Kidney glomerular epithelial cell (primary cell): ENCODE data around the gene APOO.
"Not testable (repeated sequence)": the region's sequence is repeated elsewhere in the genome, so short reads cannot be mapped to it uniquely, and the experiment has no call there.

Experiments used
- DNase-seq: peaks from one replicate; lab custom pipeline; 2025; lab: John Stamatoyannopoulos, UW

Gene APOO

DNA sequence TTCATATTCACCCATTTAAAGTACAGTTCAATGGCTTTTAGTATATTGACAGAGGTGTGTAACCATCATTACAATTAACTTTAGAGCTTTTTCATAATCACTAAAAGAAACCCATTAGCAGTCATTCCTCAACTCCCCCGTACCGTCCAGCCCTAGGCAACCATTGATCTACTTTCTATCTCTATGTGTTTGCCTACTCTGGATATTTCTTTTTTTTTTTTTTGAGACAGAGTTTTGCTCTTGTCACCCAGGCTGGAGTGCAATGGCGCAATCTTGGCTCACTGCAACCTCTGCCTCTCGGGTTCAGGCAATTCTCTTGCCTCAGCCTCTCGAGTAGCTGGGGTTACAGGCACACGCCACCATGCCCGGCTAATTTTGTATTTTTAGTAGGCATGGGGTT, 48.5 kb downstream of the APOO start:
- not testable (repeated sequence) for DNase-seq

DNA sequence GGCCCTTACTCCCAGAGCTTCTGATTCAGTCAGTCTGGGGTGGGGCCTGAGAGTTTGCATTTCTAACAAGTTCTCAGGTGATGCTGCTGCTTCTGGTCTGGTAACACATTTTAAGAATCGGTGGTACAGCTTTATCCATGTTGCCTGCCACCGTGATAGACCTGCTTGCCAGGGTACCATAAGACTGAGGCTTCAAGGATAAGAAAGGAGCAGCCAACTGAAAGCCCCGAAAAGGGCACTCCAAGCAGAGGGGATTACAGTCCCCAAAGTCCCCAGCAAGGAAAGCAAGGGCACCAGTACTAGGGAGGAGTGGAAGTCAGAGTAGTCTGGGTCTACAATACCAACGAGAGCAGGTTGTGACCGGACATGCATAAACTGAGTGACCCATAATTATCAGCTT, 49.8 kb downstream of the APOO start:
- DNase-seq: no peak

DNA sequence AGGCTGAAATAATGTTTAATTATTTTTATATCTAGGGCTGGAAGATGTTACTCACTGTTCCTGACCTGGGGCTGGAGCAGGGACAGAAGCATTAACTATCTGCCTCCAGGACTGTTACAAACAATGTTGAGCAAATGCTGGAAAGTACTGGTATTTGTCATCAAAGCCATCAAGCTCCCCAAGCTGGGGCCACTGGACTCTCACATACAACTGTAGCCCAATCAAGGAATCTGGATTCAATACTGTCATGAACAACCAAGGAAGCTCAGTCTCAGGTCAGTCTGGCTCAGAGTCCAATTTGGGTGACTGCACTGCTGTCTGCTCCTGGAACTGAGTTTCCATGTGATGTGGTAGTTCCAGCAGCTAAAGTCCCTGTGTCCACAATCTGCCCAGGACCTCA, 50.4 kb downstream of the APOO start:
- no peak for DNase-seq

DNA sequence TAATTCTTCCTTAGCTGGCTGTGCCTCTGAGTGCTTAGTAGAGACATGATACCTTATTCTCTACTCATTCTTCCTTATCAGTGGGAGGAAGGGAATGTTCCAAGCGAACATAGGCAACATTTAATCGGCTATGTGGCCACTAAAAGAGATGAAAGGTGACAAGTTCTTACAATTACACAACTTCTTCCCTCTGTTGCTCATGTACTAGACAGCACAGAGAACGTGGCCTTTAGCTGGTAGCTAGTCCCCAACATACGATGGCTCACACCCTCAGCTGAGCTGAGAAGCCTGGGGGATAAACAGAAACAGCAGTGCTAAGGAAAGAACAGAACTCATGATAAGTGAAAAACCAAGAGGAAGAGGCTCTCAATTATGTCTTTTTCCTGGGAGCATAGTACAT, 52.2 kb downstream of the APOO start:
- DNase-seq: no peak

GRCh38 chrX:23854945-23855344, 52.8 kb downstream of the APOO start:
- no peak for DNase-seq

DNA sequence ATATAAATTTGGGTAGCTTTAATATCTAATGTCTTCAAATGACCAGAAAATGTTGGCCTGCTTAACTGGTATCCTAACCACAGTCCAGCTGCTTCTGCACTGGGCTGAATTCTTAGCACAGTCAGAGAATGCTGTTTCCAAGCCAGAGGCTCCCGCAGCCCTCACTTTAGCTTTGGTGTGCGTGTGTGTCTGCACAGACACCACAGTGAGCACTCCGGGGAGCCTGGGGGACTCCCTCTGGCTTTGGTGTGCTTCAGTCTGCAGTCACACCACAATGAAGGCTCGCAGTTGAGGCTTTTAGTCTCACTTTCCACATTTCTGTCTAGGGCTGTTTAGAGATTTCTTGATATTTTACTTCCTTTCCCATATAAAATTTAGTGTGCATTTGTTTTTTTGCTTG, 53.6 kb downstream of the APOO start:
- no peak for DNase-seq

- DNase-seq: no peak
Observed at GRCh38 chrX:23851544-23851943, 56.2 kb downstream of the APOO start.

DNA sequence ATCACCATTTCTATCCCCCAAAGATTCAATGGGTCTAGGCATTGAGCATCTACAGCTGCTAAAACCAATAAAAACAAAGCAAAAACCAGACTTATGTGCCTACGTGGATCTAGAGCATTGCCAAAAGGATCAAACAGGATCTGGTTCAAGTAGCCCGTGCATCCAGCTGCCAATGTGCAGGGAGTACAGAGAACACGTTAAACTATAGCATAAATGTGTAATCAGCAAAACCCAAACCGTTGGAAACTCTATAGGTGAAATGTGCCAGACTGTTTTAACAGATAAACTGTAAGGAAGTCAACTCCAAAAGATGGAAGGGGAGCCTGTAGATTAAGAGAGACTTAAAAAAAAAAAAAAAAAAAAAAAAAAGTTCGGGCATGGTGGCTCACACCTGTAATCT, 58.5 kb downstream of the APOO start:
- DNase-seq: no peak

DNA sequence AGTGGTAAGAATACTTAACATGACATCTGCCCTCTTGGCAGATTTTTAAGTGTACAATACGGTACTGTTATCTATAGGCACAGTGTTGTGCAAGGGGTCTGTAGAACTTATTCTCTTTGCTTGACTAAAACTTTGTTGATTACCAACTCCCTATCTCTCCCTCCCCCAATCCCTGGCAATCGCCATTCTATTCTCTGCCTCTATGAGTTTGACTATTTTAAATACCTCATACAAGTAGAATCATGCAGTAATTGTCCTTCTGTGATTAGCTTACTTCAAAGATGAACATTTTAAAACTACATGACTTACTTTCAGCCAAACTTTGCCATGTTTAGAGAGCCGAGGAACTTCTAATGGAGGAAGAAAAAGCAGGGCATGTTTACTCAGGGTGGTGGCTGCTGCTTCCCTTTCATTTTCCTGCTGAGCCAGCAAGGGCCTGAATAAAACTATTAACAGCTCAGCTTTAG, 62.4 kb downstream of the APOO start:
- DNase-seq: no peak

DNA sequence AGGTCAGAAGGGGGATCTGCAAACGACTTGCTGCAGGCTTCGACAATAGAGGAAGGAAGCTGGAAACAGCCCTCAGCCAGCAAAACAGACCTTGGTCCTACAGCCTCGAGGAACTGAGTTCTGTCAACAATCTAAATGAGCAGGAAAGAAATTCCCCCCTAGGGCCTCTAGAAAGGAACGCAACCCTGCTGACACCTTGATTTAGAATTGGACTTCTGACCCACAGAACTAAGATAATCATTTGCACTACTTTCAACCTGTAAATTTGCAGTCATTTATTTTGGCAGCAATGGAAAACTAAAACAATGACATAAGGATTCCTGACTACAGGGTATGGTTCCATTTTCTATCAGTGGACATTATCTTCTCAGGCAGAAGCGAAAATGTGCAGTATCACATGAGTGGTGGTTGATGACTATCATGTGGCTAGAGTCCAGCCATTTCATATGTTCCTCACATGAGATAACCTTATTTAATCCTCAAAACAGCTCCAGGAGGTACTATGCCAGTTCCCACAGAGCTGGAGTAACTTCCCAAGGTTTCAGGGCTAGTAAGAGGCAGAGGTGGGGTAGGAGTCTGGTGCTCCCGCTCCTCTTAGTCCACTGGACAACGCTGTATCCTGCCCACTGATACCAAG, 63.1 kb downstream of the APOO start:
- DNase-seq: no peak

DNA sequence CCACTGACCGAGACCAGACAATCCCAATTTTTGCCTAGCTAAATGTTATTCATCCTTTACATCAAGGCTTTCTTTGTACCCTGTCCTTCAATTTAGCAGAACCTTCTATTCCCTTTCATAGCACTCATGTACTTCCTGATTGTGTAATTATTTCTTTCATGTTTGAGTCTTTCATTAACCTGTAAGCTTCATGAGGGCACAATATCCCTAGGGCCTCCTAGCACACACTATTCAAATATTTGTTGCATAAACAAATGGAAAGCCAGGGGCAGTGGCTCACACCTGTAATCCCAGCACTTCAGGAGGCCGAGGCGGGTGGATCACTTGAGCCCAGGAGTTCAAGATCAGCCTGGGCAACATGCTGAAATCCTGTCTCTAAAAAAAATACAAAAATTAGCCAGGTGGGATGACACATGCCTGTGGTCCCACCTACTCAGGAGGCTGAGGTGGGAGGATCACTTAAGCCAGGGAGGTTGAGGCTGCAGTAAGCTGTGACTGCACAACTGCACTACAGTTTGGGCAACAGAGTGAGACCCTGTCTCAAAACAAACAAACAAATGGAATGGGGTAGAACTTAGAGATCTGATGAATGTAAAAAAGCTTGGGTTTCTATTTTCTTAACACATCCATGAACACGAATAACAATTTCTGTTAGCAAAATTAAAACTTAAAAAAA, 65.8 kb downstream of the APOO start:
- DNase-seq: no peak

- no peak for DNase-seq
Observed at GRCh38 chrX:23840674-23841073, 67.1 kb downstream of the APOO start.

GRCh38 chrX:23838953-23839352, 68.8 kb downstream of the APOO start:
- no peak for DNase-seq

DNA sequence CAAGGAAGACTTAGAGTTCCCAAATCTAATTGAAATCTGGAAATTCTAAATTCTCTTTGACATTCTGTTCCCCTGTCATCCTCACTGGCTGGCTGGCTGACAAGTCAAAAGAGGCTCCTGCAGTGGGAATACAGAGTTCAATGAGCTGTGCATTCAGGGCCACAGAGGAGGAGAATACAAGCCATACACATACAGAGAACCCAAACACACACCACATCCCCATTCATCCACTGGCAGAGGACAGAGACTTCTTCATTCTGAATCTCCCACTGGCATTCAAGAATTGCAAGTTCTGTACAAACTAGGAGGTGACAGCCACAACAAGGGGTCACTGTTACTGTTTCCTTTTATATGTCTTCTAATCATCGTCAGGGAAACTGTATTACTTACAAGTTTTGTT, 75.0 kb downstream of the APOO start:
- DNase-seq: no peak

- no peak for DNase-seq
Observed at GRCh38 chrX:23828881-23829280, 78.9 kb downstream of the APOO start.

DNA sequence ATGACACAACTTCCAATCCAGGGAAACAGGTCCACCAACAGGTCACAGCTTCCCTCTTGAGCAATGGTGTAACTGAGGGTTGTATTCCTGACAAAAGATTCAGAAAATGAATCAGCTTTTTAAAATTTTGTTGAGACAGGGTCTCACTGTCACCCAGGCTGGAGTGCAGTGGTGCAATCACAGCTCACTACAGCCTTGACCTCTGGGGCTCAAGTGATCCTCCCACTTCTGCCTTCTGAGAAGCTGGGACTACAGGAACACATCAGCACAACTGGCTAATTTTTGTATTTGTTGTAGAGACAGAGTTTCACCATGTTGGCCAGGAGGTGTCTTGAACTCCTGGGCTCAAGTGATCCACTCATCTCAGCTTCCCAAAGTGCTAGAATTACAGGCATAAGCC, 81.1 kb downstream of the APOO start:
- no peak for DNase-seq

- no peak for DNase-seq
Observed at GRCh38 chrX:23826216-23826615, 81.5 kb downstream of the APOO start.

DNA sequence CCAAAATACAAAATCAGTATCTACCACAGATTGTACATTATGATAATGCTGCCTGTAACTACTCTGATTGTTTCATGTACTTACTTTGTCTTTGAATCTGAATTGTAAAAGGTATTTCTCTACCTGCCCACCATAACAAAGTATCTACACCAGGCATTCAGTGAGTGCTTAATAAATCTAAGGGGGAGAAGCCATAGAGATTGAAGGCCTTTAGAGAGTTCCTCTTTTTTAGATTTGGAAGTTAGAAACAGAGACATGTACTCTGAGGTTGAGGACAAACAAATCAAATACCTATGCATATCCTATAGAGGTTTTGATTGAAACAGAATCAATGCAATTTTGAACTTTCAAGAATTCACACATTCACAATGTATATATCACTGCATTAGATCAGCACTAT, 82.1 kb downstream of the APOO start:
- no peak for DNase-seq

GRCh38 chrX:23822841-23823240, 84.9 kb downstream of the APOO start:
- DNase-seq: no peak

DNA sequence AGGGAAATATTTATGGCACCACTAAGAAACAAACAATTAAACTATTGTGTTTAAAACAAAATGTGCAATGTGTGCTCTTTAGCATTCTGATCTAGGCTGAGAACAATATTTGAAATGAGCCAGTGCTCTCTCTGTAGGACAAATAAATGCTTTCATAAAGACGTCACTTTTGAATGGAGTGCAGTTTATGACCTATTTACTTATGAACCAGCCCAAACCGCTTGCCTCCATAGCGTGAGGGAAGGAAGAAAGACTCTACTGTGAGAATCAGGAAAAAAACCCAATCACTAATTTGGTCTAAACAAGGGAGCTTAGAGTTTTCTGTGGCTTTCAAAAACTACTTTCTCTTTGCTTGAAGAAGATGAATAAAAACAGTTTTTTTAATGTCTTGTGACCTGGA, 85.3 kb downstream of the APOO start:
- DNase-seq: no peak

- DNase-seq: no peak
Observed at GRCh38 chrX:23821847-23822246, 85.9 kb downstream of the APOO start.

DNA sequence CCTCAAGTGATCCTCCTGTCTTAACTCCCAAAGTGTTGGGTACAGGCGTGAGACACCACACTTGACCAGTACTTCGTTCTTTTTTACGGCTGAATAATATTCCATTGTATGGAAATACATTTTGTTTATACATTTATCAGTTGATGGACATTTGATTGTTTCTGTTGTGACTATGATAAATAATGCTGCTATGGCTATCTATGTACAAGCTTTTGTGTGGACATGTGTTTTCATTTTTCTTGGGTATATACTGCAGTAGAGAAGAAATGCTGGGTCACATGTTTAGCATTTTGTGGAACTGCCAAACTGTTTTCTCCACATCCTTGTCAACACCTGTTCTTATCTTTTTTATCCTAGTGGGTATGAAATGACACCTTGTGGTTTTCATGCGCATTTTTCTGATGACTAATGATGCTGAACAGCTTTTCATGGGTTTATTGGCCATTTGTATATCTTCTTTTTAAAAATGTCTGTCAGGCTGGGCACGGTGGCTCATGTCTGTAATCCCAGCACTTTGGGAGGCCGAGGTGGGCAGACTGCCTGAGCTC, 87.4 kb downstream of the APOO start:
- no peak for DNase-seq

DNA sequence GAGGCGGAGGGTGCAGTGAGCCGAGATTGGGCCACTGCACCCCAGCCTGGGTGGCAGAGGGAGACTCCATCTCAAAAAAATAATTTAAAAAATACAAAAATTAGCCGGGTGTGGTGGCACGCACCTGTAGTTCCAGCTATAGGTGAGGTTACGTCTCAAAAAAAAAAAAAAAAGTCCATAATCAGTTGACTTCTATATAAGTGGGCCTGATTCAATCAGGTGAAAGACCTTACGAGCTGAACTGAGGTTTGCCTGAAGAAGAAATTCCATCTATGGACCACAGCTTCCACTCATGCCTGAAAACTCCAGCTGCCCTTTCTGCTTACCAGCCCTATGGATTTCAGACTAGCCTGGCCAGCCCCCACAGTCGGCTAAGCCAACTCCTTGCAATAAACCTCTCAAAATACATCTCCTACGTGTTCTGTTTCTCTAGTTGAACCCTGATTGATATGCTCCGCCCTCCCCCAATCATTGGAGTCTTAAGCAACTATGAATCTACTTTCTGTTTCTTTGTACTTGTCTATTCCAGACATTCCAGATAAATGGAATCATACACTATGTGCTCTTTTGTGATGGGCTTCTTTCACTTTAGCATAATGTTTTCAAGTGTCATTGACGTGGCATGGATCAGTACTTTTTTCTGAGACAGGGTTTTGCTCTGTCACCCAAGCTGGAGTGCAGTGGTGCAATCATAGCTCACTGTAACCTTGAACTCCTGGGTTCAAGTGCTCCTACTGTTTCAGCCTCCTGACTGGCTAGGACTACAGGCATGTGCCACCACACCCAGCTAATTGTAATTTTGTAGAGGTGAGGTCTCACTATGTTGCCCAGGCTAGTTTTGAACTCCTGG, 88.1 kb downstream of the APOO start:
- DNase-seq: no peak
